ENCODE data around the gene EXTL1. TPM values are rescaled to one million over a fixed set of nuclear protein-coding genes. Genes with fewer than 3 reads are reported as not detected.
A peak's percentile ranks its signal among the peaks of the same experiment; 100 is the strongest.

The EXTL1 gene
- total RNA-seq, 1 donor from 2014 or later, result 0.49 TPM

DNA sequence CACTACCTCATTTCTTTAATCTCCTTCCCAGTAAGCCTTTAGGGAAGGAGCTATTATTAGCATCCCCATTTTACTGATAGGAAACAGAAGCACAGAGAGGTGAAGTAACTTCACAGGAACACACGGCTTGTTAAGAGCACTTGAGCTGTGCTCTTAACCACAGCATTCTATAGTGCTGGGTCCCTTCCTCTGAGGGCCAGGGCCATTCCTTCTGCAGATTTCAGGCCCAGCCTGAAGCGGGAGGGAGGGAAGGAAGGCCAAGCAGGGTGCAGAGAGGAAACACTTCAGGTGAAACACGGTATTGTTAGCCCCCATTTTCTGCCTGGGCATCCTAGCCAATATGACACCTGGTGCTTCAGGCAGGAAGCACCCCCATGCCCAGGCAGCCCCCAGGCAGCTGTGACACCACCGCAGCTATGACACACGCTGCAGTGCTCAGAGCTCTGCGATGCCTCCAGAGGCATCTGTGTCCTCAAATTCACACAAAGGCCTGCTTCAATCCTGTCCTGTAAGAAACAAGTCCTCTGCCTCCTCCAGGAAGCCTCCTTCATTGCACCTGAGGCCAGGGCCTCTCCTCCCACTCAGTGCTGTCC lies 4.5 kb upstream of the EXTL1 start:
- ATAC-seq (peak; percentile 69), DNase-seq (no peak)
- no peak overlapping the region for H3K27ac ChIP-seq
- no peaks in the 10 kb centered on the region for H3K36me3 ChIP-seq
- no peaks in the 10 kb centered on the region for H3K27me3 ChIP-seq
- no peaks in the 10 kb centered on the region for H3K9me3 ChIP-seq
- peaks cover 22% of the 10 kb centered on the region for H3K4me1 ChIP-seq
- H3K4me3 ChIP-seq, result no peak overlapping the region
- intact Hi-C loops (cut with DNase I), result no loop called here
- TF ChIP-seq, protein P1, sequence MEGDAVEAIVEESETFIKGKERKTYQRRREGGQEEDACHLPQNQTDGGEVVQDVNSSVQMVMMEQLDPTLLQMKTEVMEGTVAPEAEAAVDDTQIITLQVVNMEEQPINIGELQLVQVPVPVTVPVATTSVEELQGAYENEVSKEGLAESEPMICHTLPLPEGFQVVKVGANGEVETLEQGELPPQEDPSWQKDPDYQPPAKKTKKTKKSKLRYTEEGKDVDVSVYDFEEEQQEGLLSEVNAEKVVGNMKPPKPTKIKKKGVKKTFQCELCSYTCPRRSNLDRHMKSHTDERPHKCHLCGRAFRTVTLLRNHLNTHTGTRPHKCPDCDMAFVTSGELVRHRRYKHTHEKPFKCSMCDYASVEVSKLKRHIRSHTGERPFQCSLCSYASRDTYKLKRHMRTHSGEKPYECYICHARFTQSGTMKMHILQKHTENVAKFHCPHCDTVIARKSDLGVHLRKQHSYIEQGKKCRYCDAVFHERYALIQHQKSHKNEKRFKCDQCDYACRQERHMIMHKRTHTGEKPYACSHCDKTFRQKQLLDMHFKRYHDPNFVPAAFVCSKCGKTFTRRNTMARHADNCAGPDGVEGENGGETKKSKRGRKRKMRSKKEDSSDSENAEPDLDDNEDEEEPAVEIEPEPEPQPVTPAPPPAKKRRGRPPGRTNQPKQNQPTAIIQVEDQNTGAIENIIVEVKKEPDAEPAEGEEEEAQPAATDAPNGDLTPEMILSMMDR (IDR thresholded peaks at IDR 0.05), result no peak

DNA sequence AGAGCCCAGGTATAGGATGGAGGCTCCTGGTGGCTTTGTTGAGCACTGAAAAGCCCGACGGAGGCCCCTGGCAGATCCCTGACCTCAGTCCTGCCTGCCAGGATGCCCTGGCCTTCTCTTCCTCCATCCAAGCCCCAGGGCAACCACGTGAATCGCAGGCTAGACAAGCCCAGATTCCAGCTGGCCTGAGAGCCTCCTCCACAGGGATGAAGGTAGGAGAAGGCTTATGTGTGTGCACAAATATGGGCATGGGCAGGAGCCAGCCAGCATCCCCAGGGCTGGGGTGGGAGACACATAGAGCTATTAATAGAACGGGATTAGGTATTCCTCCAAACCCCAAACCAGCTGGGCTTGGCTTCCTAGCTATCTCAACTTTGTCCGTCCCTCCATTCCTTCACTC lies 4.0 kb upstream of the EXTL1 start:
- Histone ChIP-seq H3K9me3 (no peaks in the 10 kb centered on the region), H3K36me3 (no peaks in the 10 kb centered on the region), H3K27ac (no peak overlapping the region), H3K4me1 (peaks cover 22% of the 10 kb centered on the region), H3K4me3 (no peak overlapping the region), H3K27me3 (no peaks in the 10 kb centered on the region)
- no peak for ATAC-seq
- TF ChIP-seq, protein P1 (IDR thresholded peaks at IDR 0.05), result no peak
- intact Hi-C loops (cut with DNase I), result no loop called here
- no peak for DNase-seq

DNA sequence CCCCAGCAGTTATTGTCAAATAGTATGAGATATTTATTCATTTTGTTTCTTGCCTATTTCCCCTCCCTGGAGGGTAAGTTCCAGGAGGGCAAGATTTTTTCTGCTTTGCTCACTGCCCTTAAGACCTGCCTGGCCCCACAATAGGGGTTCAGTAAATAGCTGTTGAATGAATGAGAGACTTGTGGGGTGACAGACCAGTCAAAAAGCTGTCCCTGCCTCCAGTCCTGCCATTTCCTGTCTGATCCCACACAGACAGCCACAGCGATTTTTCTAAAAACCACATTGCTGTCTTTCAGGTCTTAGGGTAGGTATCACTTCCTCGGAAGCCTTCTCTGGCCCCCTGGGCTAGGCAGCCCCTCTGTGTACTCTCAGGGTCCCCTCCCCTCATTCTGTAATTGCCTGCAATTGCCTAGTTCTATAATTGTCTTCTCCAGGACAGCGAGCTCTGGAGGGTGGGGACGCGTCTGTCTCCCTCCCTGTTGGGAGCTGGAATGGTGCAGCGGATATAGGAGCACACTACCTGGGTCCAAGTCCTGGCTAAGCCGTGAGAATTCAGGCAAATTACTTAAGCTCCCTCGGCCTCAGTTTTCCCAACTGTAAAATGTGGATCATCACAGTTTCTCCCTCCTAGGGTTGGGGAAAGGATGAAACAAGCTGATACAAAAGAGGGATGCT lies 1.8 kb upstream of the EXTL1 start:
- H3K4me3 ChIP-seq, result no peak overlapping the region
- intact Hi-C loops (cut with DNase I), result no loop called here
- H3K4me1 ChIP-seq, result peaks cover 22% of the 10 kb centered on the region
- H3K9me3 ChIP-seq, result no peaks in the 10 kb centered on the region
- H3K27ac ChIP-seq, result no peak overlapping the region
- TF ChIP-seq, protein P1 (IDR thresholded peaks at IDR 0.05), result no peak
- H3K36me3 ChIP-seq, result no peaks in the 10 kb centered on the region
- no peaks in the 10 kb centered on the region for H3K27me3 ChIP-seq
- DNase-seq (no peak), ATAC-seq (no peak)

DNA sequence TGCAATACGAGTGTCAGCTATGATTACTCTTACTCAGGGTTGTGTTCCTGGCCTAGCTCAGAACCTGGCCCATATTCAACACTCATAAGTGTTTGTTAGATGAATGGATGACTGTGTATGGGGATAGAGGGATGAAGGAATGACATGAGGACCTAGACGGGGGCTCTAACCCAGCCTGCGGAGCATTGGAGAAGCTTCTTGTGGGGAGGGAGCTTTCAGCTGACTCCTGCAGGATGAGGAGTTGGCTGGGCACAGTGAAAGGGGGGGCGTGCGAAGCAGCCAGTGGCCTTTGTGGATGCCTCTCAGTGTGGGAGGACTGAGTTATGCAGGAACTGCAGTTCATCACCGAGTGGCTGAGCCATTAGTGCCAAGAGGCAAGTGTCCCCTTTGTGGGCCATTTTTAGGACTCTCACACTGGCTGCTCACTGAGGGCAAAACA lies 1.2 kb upstream of the EXTL1 start:
- H3K36me3 ChIP-seq, result no peaks in the 10 kb centered on the region
- intact Hi-C loops (cut with DNase I), result no loop called here
- no peak overlapping the region for H3K4me3 ChIP-seq
- ATAC-seq (no peak), DNase-seq (no peak)
- H3K27ac ChIP-seq, result no peak overlapping the region
- no peaks in the 10 kb centered on the region for H3K9me3 ChIP-seq
- no peaks in the 10 kb centered on the region for H3K27me3 ChIP-seq
- H3K4me1 ChIP-seq, result peaks cover 22% of the 10 kb centered on the region
- TF ChIP-seq, protein P1 (IDR thresholded peaks at IDR 0.05), result no peak

DNA sequence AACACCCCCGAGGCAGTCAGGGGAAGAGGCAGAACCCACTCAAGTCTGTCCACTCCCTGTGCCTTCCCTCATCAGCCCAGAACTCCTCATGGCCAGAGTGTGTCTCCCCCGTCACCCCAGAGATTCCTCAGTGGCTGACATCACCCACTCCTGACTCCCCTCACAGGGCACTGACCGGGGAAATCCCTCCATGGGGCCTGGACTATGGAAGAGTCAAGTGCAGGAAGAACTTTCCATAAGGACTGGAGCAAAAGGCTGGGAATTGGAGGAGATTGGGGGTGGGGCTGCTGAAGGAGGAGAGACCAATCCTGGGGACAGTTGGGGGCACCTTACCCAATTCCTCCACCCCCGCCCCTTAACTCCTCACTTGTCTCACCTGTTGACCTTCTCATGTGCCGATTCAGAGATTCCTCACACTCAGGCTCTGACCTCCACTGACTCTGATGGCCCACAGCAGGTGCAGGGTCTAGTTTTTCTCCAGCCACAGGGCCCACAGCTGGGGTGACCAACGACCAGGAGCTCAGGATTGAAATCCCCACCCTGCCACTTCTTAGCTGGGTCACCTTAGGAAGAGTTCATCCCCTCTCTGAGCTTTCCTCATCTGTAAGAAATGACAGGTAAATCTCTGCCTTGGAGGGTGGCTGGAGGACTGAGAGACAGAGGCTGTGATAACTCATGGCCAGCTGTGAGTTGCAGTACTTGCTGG lies 481 bp upstream of the EXTL1 start:
- Histone ChIP-seq H3K27me3 (no peaks in the 10 kb centered on the region), H3K4me3 (no peak overlapping the region), H3K27ac (peak overlapping the region; percentile 13), H3K36me3 (no peaks in the 10 kb centered on the region), H3K9me3 (no peaks in the 10 kb centered on the region), H3K4me1 (peaks cover 16% of the 10 kb centered on the region)
- DNase-seq (no peak), ATAC-seq (no peak)
- TF ChIP-seq, protein P1 (IDR thresholded peaks at IDR 0.05), result no peak
- intact Hi-C loops (cut with DNase I), result no loop called here

Data from upper lobe of right lung (tissue), 1 donor.